Measurements from ENCODE around the gene WDR88.
"Not testable (repeated sequence)": the region's sequence is repeated elsewhere in the genome, so short reads cannot be mapped to it uniquely, and the experiment has no call there.

WDR88 gene

GRCh38 chr19:33132021-33132420 is at the start of gene WDR88:
Gene WDR88, plus strand, starts transcription at chr19:33132114. Its CDS starts 56 bp downstream, at chr19:33132170.
- DNase-seq (ENCODE audit: low read depth in 2 of 2), result no peak

- DNase-seq (ENCODE audit: low read depth in 2 of 2), result no peak
Observed at GRCh38 chr19:33085570-33086128, 46.3 kb upstream of the WDR88 start.

GRCh38 chr19:33086955-33087354 is 45.0 kb upstream of the WDR88 start:
- no peak for DNase-seq (ENCODE audit: low read depth in 2 of 2)

GRCh38 chr19:33089010-33089409 is 42.9 kb upstream of the WDR88 start:
- no peak for DNase-seq (ENCODE audit: low read depth in 2 of 2)

- no peak for DNase-seq (ENCODE audit: low read depth in 2 of 2)
Observed at GRCh38 chr19:33090179-33090578, 41.7 kb upstream of the WDR88 start.

GRCh38 chr19:33093420-33094210 is 38.3 kb upstream of the WDR88 start:
- no peak for DNase-seq (ENCODE audit: low read depth in 2 of 2)

- DNase-seq (ENCODE audit: low read depth in 2 of 2), result no peak
Observed at GRCh38 chr19:33094436-33095067, 37.4 kb upstream of the WDR88 start.

- no peak for DNase-seq (ENCODE audit: low read depth in 2 of 2)
Observed at GRCh38 chr19:33096005-33096404, 35.9 kb upstream of the WDR88 start.

GRCh38 chr19:33098055-33098534 is 33.8 kb upstream of the WDR88 start:
- DNase-seq (ENCODE audit: low read depth in 2 of 2), result no peak

- no peak for DNase-seq (ENCODE audit: low read depth in 2 of 2)
Observed at GRCh38 chr19:33100894-33101644, 30.8 kb upstream of the WDR88 start.

GRCh38 chr19:33102893-33103292 is 29.0 kb upstream of the WDR88 start:
- no peak for DNase-seq (ENCODE audit: low read depth in 2 of 2)

- DNase-seq (ENCODE audit: low read depth in 2 of 2), result no peak
Observed at GRCh38 chr19:33108161-33108560, 23.8 kb upstream of the WDR88 start.

GRCh38 chr19:33110137-33110910 is 21.6 kb upstream of the WDR88 start:
- no peak for DNase-seq (ENCODE audit: low read depth in 2 of 2)

- no peak for DNase-seq (ENCODE audit: low read depth in 2 of 2)
Observed at GRCh38 chr19:33111587-33111986, 20.3 kb upstream of the WDR88 start.

- no peak for DNase-seq (ENCODE audit: low read depth in 2 of 2)
Observed at GRCh38 chr19:33114312-33114711, 17.6 kb upstream of the WDR88 start.

GRCh38 chr19:33117501-33117900 is 14.4 kb upstream of the WDR88 start:
- DNase-seq (ENCODE audit: low read depth in 2 of 2), result no peak

- no peak for DNase-seq (ENCODE audit: low read depth in 2 of 2)
Observed at GRCh38 chr19:33118643-33119042, 13.3 kb upstream of the WDR88 start.

GRCh38 chr19:33124207-33125098 is 7.5 kb upstream of the WDR88 start:
- DNase-seq (ENCODE audit: low read depth in 2 of 2), result no peak

GRCh38 chr19:33125929-33126388 is 6.0 kb upstream of the WDR88 start:
- DNase-seq (ENCODE audit: low read depth in 2 of 2), result peak; percentile 22

- DNase-seq (ENCODE audit: low read depth in 2 of 2), result not testable (repeated sequence)
Observed at GRCh38 chr19:33126712-33127111, 5.2 kb upstream of the WDR88 start.
